Activated CD4-positive, alpha-beta T cell treated with anti-CD3 and anti-CD28 coated beads, Interleukin-2, amount 50 U/mL, for 4 hours (primary cell): Measurements from ENCODE around the gene EIF4A3.
"Not testable (repeated sequence)": the region's sequence is repeated elsewhere in the genome, so short reads cannot be mapped to it uniquely, and the experiment has no call there.

ENCODE experiments used
- DNase-seq, 2 experiments: peaks; one replicate each; pipeline ENCODE4 v3.0.0-alpha.2; 2020

Gene EIF4A3

DNA sequence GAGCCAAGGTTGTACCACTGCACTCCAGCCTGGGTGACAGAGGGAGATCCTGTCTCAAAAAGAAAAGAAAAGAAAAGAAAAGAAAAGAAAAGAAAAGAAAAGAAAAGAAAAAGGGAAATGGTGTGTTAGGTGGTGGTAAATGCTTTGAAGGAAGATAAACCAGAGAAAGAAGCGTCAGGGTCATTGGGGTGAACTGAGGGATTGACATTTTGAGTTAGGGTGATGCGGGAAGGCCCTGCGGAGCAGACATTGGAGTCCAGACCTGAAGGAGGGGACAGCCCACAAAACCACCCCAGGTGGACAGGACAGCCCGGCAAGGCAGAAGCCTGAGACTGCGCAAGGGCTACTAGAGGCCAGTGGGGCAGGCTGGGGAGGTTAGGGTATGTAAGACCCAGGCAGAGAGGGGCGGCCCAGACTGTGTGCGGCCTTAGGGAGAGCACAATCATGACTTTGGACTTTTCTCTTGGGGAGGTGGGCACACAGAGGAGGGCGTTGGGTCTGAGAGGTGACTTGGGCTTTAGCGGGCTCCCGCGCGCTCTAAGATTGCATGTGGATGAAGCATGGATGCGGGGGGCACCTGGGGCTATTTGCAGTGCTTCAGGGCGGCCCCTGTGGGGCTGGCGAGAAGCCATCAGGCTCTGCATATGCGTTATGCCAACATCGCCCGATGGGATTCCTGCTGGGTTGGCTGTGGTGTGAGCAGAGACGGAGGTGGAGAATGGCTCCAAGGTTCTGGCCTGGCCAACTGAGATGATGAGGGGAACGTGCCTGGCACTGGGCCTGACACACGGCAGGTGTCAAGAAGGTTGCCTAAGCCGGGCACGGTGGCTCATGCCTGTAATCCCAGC, 48.9 kb downstream of the EIF4A3 start:
- no peak for DNase-seq

DNA sequence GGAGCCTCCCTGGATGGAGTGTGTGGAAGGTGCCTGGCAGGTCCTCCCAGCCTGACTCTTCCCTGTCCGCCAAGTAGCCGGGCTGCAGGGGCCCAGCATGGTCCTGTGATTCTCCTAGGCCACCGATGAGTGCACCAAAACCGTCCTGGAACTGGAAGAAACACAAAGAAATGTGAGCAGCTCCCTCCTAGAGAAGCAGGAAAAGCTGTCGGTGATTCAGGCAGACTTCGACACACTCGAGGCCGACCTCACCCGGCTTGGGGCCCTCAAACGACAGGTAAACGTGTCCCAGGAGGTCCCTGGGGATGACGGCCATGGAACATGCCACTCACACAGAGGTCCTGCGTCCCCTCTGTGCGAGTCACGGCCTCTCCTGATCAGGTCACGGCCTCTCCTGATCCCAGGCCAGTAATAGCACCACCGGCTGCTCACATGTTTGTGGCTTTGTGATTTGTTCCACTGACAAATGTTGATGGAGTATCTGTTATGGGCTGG, 49.8 kb downstream of the EIF4A3 start:
- DNase-seq, result no peak

DNA sequence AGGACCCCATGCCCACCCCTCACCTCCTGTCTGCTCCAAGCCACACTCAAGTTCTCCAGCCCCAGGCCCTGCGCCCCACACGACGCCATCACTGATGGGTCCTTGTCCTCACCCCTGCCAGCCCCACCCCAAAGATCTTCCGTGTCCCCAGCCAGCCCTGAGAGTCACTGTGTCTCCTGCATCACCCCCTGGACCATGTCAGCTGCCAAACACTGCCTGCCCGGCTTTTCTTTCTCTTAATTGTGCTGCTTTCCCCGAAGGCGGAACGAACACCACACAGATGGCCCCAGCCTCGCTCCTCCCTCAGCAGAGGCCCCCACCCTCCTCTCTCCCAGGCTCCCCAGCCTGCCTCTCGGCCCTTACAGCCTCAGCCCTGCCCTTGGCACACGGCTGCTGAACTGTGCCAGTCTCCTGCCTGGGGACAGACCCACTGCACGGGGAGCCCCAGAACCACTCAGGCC, 50.3 kb downstream of the EIF4A3 start:
- DNase-seq, result no peak

DNA sequence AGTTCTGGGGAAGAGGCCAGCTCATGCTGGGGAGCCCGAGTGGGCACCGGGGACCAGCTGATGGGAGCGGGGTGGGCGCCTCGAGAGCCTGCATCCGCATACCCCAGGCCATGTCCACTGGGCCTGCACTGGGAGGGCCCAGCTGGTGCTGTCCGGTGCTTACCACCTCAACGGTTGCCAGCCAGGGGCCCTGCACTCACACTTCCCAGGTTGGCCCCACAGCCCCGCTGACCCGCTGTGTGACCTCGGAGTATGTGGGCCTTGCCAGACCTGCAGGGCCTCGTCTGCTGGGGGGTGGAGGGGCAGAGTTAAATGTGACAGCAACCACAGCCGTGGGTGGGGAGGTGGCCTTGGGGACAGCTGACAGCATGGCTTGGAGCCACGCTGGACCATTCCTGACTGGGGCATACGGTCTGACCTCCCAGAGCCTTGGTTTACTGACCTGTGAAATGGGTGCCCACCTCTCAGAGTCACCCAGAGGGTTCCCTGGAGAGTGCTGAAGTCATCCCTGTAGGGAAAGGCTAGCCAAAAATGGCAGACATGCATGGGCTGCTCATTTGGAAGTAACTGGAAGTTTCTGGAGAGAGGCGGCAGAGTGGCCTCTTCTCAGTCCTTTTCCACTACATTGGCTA, 51.0 kb downstream of the EIF4A3 start:
- DNase-seq, result no peak

DNA sequence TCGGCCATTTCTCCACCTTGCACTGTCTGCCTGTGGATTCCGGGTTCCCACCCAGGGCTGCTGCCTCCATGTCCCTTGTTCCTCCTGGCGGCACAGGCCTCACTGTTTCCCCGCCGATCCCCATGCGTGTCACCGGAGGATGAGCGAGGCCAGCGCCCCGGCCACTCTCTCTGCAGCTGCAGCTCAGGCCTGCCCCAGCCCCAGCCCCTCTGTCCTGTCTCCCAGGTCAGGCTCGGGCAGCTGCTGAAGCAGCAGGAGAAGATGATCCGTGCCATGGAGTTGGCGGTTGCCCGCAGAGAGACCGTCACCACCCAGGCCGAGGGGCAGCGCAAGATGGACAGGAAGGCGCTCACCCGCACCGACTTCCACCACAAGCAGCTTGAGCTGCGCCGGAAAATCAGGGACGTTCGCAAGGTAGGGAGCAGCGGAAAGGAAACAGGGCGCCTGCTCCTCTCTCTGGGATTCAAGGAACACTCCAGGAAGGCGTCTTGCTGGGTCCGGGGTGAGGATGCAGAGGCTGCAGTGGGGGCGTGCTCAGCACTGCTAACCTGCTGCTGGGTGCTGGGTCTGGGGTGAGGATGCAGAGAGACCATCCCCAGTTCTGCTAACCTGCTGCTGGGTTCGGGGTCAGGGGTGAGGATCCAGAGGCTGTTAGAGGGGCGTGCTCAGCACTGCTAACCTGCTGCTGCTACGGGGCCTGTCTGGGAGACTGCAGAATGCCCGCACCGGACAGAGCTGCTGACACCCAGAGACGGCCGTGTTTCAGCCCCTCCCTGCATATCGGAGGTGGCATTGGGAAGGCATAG, 51.7 kb downstream of the EIF4A3 start:
- no peak for DNase-seq

DNA sequence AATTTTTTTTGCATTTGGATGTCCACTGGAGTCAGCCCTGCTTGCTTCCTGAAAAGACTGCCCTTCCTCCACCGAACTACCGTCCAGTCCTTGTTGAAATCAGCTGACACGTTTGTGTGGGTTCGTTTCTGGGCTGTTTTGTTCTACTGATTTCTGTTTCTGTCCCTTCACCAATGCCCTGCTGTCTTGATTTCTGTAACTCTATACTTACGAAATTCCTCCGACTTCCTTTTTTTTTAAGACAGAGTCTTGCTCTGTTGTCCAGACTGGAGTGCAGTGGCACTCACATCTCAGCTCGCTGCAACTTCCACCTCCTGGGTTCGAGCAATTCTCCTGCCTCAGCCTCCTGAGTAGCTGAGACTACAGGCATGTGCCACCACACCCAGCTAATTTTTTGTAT, 54.0 kb downstream of the EIF4A3 start:
- no peak for DNase-seq

DNA sequence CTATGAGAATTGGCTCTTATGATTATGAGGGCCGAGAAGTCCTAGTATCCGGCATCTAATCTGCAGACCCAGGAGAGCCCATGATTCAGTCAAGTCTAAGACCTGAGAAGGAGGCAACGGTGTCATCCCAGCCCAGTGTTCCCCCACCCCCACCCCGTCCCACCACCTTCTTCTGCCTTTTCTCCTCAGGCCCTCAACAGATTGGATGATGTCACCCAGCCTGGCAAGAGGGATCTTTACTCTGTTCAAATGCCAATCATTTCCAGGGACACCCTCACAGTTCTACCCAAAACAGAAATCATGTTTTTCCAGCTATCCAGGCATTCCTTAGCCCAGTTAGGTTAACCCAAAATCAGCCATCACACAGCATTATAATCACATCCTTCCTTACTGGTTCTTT, 55.6 kb downstream of the EIF4A3 start:
- DNase-seq, result no peak

DNA sequence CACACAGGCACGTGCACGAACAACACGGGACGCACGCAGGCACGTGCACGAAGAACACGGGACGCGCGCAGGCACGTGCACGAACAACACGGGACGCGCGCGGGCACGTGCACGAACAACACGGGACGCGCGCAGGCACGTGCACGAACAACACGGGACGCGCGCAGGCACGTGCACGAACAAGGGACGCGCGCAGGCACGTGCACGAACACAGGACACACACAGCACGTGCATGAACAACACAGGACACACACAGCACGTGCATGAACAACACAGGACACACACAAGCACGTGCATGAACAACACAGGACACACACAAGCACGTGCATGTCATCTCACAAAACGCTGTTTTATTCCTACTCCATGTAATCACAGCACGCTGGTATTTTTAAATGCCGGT, 56.8 kb downstream of the EIF4A3 start:
- DNase-seq, result not testable (repeated sequence)

DNA sequence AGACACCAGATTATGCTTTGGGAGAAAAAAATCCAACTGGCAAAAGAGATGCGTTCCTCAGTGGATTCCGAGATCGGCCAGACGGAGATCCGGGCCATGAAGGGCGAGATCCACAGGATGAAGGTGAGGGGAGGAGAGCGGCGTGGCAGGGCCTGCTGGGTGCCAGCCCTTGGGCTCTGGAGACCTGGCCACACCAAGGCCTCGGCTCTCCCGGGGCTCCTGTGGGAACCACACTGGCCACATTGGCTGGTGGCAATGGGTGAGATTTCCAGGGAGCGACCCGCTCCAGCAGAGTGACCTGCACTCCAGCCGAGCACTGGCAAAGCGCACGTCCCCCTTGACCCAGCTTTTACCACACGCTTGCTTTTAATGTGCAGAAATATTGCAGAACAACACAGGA, 57.2 kb downstream of the EIF4A3 start:
- DNase-seq, result no peak

DNA sequence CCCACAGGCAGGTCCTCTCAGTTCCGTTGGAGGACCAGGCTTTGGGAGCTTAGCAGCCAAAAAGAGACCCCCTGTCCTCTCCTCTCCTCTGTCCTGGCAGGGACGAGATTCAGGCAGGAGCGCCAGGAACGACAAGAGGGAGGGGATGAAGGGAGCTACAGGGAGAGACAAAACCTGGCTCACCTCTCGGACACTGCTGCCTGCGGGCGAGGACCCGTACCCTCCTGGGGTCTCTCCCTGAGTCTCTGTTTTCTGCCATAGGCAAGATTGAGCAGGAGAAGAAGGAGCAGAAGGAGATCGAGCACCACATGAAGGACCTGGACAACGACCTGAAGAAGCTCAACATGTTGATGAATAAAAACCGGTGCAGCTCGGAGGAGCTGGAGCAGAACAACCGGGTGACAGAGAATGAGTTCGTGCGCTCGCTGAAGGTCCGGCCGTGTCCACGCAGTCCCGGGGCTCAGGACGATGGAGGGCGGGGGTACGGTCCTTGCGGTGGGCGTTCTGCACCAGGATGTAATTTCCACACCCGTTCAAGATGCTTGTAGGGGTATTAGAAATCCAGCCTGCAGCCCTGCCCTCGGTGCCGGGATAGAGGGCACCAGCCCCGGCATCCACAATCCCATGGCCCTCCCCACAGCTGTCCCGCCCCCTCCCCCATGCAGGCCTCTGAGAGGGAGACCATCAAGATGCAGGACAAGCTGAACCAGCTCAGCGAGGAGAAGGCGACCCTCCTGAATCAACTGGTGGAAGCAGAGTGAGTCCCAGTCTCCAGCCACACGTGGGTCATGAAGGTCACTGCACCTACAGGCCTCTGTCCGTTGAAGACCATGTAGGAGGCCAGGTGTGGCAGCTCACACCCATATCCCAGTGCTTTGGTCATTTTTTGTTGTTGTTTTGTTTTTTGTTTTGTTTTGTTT, 59.3 kb downstream of the EIF4A3 start:
- DNase-seq, result no peak

DNA sequence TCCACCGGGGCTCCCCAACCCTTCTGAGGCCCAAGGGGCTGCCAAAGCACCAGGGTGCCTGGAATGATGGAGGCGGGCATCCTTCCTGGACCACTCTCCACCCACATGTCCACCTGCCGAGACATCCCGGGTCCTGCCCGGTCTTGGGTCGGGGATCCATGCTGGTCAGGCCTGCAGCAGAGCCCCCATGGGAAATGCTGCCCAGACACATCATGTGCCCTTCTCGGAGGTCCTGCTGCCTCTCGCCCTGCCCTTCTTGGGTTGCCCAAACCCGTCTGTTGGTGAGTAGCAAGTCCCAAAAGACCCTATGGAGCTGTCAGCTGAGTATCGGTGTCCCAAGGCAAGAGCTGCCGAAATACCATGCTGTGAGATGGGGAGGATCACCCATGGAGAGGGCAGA, 60.3 kb downstream of the EIF4A3 start:
- DNase-seq, result no peak

DNA sequence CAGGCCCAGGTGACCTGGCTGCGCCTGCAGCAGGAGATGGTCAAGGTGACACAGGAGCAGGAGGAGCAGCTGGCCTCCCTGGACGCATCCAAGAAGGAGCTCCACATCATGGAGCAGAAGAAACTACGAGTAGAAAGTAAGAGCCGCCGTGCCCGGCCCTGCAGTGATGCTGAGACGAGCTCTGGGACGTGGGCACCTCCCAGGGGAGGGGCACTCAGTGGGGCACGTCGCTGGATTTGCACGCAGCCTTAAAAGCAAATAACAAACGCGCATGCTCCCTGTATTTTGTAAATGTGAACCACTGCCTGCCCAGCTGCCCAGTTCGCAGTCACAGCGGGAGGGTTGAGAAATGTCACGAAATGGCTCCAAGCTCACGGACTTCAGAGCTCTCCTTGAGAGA, 60.8 kb downstream of the EIF4A3 start:
- no peak for DNase-seq

DNA sequence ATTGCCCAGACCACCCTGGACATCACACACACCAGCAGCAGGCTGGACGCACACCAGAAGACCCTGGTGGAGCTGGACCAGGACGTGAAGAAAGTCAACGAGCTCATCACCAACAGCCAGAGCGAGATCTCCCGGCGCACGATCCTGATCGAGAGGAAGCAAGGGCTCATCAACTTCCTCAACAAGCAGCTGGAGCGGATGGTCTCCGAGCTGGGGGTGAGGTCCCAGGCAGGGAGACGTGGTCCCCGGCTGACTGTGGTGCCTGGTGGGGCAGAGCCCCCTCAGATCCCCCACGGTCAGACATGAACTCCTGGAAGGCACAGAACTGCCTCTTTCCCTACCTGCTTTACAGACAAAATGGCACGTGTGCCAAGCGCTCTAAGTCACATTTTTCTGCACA, 62.2 kb downstream of the EIF4A3 start:
- DNase-seq, result no peak
